Neural progenitor cell (in vitro differentiated cells): ENCODE measurements around the gene NPIPA2. TPM values are rescaled to one million over a fixed set of nuclear protein-coding genes. Genes with fewer than 3 reads are reported as not detected.
"Not testable (repeated sequence)": the region's sequence is repeated elsewhere in the genome, so short reads cannot be mapped to it uniquely, and the experiment has no call there.

Experiments
- DNase-seq: peaks from one replicate; pipeline ENCODE4 v3.0.0-alpha.2; 2016; ENCODE audit warnings: low spot score
- H2AFZ ChIP-seq: fragments of 200-600 bp; sonication (generic); replicated peaks from 2 replicates; pipeline ENCODE4 v1.6.1; 2016; ENCODE audit warnings: antibody characterized with exemption
- H3F3A ChIP-seq: fragments of 200-600 bp; sonication (generic); 2 replicates; pipeline ENCODE4 v1.6.1; 2016; ENCODE audit warnings: antibody characterized with exemption, low read depth
- H3K27ac ChIP-seq: fragments of 200-600 bp; sonication (generic); 2 replicates; pipeline ENCODE4 v1.5.1; 2016; ENCODE audit warnings: mild to moderate bottlenecking
- H3K27me3 ChIP-seq: fragments of 200-600 bp; sonication (generic); 2 replicates; pipeline ENCODE4 v1.6.1; 2016; ENCODE audit warnings: mild to moderate bottlenecking, moderate library complexity
- H3K36me3 ChIP-seq: fragments of 200-600 bp; sonication (generic); 2 replicates; pipeline ENCODE4 v1.5.1; 2016
- H3K4me1 ChIP-seq: fragments of 200-600 bp; sonication (generic); 2 replicates; pipeline ENCODE4 v1.6.1; 2016; ENCODE audit warnings: mixed run types
- H3K4me2 ChIP-seq: fragments of 200-600 bp; sonication (generic); 2 replicates; pipeline ENCODE4 v1.6.1; 2016
- H3K4me3 ChIP-seq: fragments of 200-600 bp; sonication (generic); 2 replicates; pipeline ENCODE4 v1.5.1; 2016
- H3K79me2 ChIP-seq: fragments of 200-600 bp; sonication (generic); 2 replicates; pipeline ENCODE4 v1.6.1; 2016; ENCODE audit warnings: low read depth
- H3K9ac ChIP-seq: fragments of 200-600 bp; sonication (generic); 2 replicates; pipeline ENCODE4 v1.6.1; 2016
- H3K9me3 ChIP-seq: fragments of 200-600 bp; sonication (generic); 2 replicates; pipeline ENCODE4 v1.5.1; 2016; ENCODE audit warnings: low read depth
- H4K20me1 ChIP-seq: fragments of 200-600 bp; sonication (generic); 2 replicates; pipeline ENCODE4 v1.6.1; 2016; ENCODE audit warnings: low read depth
- H3K27ac Mint-ChIP-seq: 3 replicates; pipeline ENCODE4 v1.8.0; 2021; ENCODE audit warnings: mixed read lengths
- H3K27me3 Mint-ChIP-seq: 2 replicates; pipeline ENCODE4 v1.8.0; 2022; ENCODE audit warnings: low read depth, mild to moderate bottlenecking, inconsistent platforms, moderate library complexity, mixed read lengths; ENCODE audit not compliant: insufficient read depth
- H3K36me3 Mint-ChIP-seq: 3 replicates; pipeline ENCODE4 v1.8.0; 2021; ENCODE audit warnings: mixed read lengths
- H3K4me1 Mint-ChIP-seq: 3 replicates; pipeline ENCODE4 v1.8.0; 2021; ENCODE audit warnings: mixed read lengths
- H3K4me3 Mint-ChIP-seq: 3 replicates; pipeline ENCODE4 v1.8.0; 2021; ENCODE audit warnings: mild to moderate bottlenecking, moderate library complexity, mixed read lengths
- H3K9me3 Mint-ChIP-seq: 3 replicates; pipeline ENCODE4 v1.8.0; 2020; ENCODE audit warnings: mixed read lengths
- total RNA-seq: library from RNA; depleted of rRNA; stranded (reverse); fragments of >200 nt; gene quantifications from 2 replicates; pipeline ENCODE4 v1.2.3, GENCODE V29; 2015; ENCODE audit warnings: low replicate concordance

Gene NPIPA2
- total RNA-seq, 1 donor from 2014 or later = 2.7 TPM

DNA sequence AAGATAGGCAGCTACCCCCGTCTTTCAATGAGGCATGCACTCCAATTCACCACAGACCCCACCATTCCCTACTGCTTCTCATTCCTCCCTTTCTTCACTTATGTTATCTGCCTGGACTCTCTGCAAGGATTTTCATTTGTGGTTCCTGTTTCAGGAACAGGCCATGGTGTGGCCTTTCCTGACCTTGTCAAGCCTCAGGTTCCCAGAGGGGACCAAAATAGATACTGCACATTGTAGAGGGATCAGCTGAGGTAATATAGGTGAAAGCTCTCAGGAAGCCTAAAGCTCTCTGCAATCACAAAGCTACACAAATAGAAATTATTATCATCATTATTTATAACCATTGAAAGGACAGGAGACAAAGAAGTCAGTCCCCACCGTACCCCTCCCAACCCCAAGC is 50.6 kb downstream of the NPIPA2 start:
- H3K4me1 Mint-ChIP-seq, H3K4me3 ChIP-seq: not testable (repeated sequence)

DNA sequence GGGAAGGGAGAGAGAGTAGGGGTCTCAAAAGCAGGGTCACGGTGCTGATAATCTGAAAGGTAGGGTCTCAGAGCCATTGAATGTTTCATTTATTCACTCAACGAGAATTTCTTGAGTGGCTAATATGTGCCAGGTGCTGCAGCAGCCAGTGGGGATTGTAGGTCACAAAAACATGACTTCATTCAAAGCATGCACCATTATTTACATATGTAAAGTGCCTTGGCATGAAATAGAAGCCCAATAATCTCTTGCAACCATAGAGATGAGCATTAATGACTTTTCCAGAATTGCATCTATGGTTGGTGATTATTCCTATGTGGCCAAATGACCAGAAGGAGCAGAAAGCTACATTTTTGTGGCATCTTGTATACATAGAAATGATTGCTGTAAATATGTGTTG is 55.2 kb downstream of the NPIPA2 start:
- not testable (repeated sequence) for H3K27me3 ChIP-seq, H4K20me1 ChIP-seq, H2AFZ ChIP-seq, H3K36me3 Mint-ChIP-seq, H3K4me3 ChIP-seq, H3K27ac Mint-ChIP-seq, H3K36me3 ChIP-seq, H3K27me3 Mint-ChIP-seq, H3K79me2 ChIP-seq, H3K4me2 ChIP-seq, H3K9me3 Mint-ChIP-seq, DNase-seq, H3K4me1 Mint-ChIP-seq, H3K9ac ChIP-seq, H3K9me3 ChIP-seq, H3K4me1 ChIP-seq, H3F3A ChIP-seq, H3K4me3 Mint-ChIP-seq, H3K27ac ChIP-seq

More for the DNA sequence above, 50.6 kb downstream of the NPIPA2 start:
- not testable (repeated sequence) for H3K27me3 ChIP-seq, H3K27ac Mint-ChIP-seq, H3F3A ChIP-seq, H3K9me3 ChIP-seq, H3K36me3 ChIP-seq, H3K4me2 ChIP-seq, H3K9me3 Mint-ChIP-seq, H2AFZ ChIP-seq, H3K27me3 Mint-ChIP-seq, H3K9ac ChIP-seq, DNase-seq, H4K20me1 ChIP-seq, H3K27ac ChIP-seq, H3K36me3 Mint-ChIP-seq, H3K79me2 ChIP-seq, H3K4me3 Mint-ChIP-seq, H3K4me1 ChIP-seq

DNA sequence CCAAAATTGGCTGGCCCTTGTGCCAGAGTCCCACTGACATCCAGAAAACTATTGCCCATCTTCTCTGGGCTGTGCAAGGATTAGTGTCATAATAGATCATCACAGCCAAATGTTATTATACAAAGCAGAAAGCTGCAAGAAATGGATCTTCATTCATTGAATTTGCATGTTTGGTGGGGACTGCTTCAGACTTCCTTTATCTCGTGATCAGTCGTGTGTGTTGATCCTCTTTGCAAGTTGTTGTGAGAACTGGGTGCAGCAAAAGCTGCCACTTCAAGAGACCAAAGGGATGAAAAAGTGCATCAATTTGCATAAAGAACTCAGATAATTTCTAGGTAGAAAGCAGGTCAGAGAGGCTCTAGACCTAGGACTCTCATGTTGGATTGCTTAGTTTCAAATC is 61.2 kb downstream of the NPIPA2 start:
- H3K9ac ChIP-seq, H3K27ac Mint-ChIP-seq, H3K36me3 Mint-ChIP-seq, H3K4me3 Mint-ChIP-seq, H3K4me2 ChIP-seq, H2AFZ ChIP-seq, H3K36me3 ChIP-seq, DNase-seq, H3F3A ChIP-seq, H3K4me1 Mint-ChIP-seq, H3K4me3 ChIP-seq, H4K20me1 ChIP-seq, H3K27me3 ChIP-seq, H3K9me3 ChIP-seq, H3K79me2 ChIP-seq, H3K27ac ChIP-seq, H3K27me3 Mint-ChIP-seq, H3K9me3 Mint-ChIP-seq, H3K4me1 ChIP-seq: not testable (repeated sequence)

DNA sequence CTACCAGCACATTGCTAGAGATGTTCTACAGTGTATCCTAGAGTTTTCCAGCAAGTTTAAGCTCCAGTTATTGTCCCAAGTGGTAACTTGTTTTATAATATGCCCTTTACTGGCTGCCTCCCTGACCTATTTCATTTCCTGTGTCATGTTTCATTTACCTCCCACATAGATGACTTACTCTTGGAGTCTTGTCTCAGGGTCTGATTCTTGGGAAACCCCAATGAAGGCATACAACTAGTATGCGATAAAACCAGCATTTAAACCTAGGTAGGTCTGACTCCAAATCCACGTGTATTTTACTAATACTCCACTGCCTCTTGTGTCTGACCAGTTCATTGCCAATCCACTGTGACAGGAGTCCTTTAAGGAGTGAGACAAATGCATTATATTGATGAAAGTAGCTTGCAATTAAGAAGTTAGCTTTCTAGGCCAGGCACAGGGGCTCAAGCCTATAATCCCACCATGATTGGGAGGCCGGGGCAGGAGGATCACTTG is 64.9 kb downstream of the NPIPA2 start:
- H3K27ac Mint-ChIP-seq, H3K27ac ChIP-seq, H3K27me3 Mint-ChIP-seq, H3K9me3 ChIP-seq, DNase-seq, H3K27me3 ChIP-seq, H3K4me2 ChIP-seq, H3K4me3 ChIP-seq, H2AFZ ChIP-seq, H3K36me3 Mint-ChIP-seq, H3K4me3 Mint-ChIP-seq, H3K79me2 ChIP-seq, H3K9ac ChIP-seq, H3K4me1 ChIP-seq, H3K4me1 Mint-ChIP-seq, H3K9me3 Mint-ChIP-seq, H3F3A ChIP-seq, H3K36me3 ChIP-seq, H4K20me1 ChIP-seq: not testable (repeated sequence)

DNA sequence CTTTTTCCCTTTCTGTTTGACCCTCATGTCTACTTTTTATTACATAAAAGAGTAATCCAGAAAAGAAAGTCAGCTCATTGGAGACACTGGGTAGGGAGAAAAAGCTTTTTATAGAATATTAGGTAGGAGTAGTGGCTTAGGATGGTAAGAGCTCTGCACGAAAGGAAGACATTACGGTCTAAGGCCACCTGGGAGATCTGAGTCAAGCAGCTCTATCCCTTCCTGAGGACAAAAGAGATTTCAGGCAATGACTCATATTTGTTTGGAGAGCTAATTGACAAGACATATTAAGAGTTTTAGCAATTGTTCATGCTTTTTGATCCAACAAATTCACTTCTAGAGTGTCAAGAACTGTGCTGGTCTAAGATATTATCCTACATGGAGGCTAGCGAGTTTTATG is 71.6 kb downstream of the NPIPA2 start:
- H3K27me3 Mint-ChIP-seq, H3K27ac Mint-ChIP-seq, H3K9ac ChIP-seq, H2AFZ ChIP-seq, H3K79me2 ChIP-seq, H3K4me3 Mint-ChIP-seq, H3K4me1 Mint-ChIP-seq, H3K9me3 ChIP-seq, H3K9me3 Mint-ChIP-seq, H4K20me1 ChIP-seq, H3K4me2 ChIP-seq, H3K4me3 ChIP-seq, H3K27ac ChIP-seq, H3K4me1 ChIP-seq, H3K36me3 Mint-ChIP-seq, DNase-seq, H3K36me3 ChIP-seq, H3K27me3 ChIP-seq, H3F3A ChIP-seq: not testable (repeated sequence)

Other genes with a start within 250 kb of the NPIPA2 start
- gene PARN, start 112.3 kb upstream of the NPIPA2 start, total RNA-seq = 35.8 and 53.5 TPM in 2 replicates
- gene BFAR, start 109.6 kb upstream of the NPIPA2 start, total RNA-seq = 72.0 and 91.8 TPM in 2 replicates
- not detected in 2 replicates for gene PLA2G10, start 48.2 kb upstream of the NPIPA2 start, total RNA-seq
- gene NPIPA3, start 39.1 kb upstream of the NPIPA2 start, total RNA-seq = 1.0 TPM in 1 of 2 replicates, not detected in the other
- gene NOMO1, start 91.2 kb downstream of the NPIPA2 start, total RNA-seq = 61.1 and 85.1 TPM in 2 replicates
- gene NPIPA1, start 194.9 kb downstream of the NPIPA2 start, total RNA-seq = 66.7 and 75.0 TPM in 2 replicates
- 68.8 and 69.1 TPM in 2 replicates for gene PDXDC1, start 232.5 kb downstream of the NPIPA2 start, total RNA-seq